ENCODE data around the gene USP49. TPM values are rescaled to one million over a fixed set of nuclear protein-coding genes. Genes with fewer than 3 reads are reported as not detected.

USP49 gene
- total and polyA plus RNA-seq, 10 of the 15 experiments (the other 5 are each of a cell fraction or from before 2014, with no cell fraction given), result 1.0 to 7.7 (median 4.3) TPM

DNA sequence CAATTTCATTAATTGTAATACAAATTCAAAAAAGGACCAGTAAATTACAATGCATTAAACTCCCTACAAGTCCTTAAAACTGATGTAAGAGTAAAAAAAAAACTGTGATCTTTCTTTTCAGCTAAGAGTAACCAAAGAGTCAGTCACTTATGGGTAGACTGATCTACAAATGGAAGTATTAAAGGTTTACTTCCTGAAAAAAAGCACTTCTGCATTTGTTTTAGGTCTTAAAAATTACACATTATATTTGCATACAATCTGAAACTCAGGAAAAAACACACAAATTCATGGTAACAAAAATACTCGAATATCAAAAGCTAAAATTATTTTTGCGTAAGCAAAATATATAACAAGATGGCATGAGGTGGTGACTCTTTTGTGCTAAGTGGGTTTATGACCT is 23.5 kb downstream of the USP49 start:
- no TSS peak for BruUV-seq (replicated peaks)
- H3K9ac ChIP-seq (ENCODE audit: control insufficient read depth, insufficient read depth, low read length), result no peak overlapping the region
- H3K4me1 ChIP-seq (ENCODE audit: control insufficient read depth, insufficient read depth, low read length), result no peaks in the 10 kb centered on the region
- H4K20me1 ChIP-seq (ENCODE audit: control insufficient read depth, insufficient read depth), result no peaks in the 10 kb centered on the region
- WGBS (ENCODE audit: insufficient coverage, insufficient replicate concordance, low lambda C conversion rate, missing lambda C conversion rate), result 20% methylated on average over 2 of the region's 2 CpGs
- TF ChIP-seq ZZZ3 (IDR thresholded peaks at IDR 0.05; ENCODE audit: control insufficient read depth, insufficient read length, low read depth) (no peak), TARDBP (IDR thresholded peaks at IDR 0.05; ENCODE audit: borderline replicate concordance) (no peak), JUND (IDR thresholded peaks at IDR 0.05; ENCODE audit: low read depth, low read length) (no peak), NBN (IDR thresholded peaks at IDR 0.05) (no peak), ASH2L (IDR thresholded peaks at IDR 0.05; ENCODE audit: borderline replicate concordance, low read depth) (no peak), ZNF687 (IDR thresholded peaks at IDR 0.05) (no peak), HDGF (IDR thresholded peaks at IDR 0.05) (no peak), ETV6 (conservative IDR thresholded peaks at IDR 0.05 in 1 of 2, IDR thresholded peaks at IDR 0.05 in 1 of 2; ENCODE audit: borderline replicate concordance in 1 of 2, low read depth in 1 of 2) (no peak), ZNF217 (IDR thresholded peaks at IDR 0.05) (no peak), ZNF274 (IDR thresholded peaks at IDR 0.05; ENCODE audit: insufficient read depth, insufficient read length) (no peak), RB1 (IDR thresholded peaks at IDR 0.05; ENCODE audit: borderline replicate concordance) (no peak), CHD2 (IDR thresholded peaks at IDR 0.05; ENCODE audit: borderline replicate concordance, low read depth, low read length) (no peak), PBX3 (IDR thresholded peaks at IDR 0.05; ENCODE audit: insufficient replicate concordance, low read depth, low read length) (no peak), SMC3 (IDR thresholded peaks at IDR 0.05; ENCODE audit: borderline replicate concordance, low read length) (no peak), FOS (IDR thresholded peaks at IDR 0.05; ENCODE audit: borderline replicate concordance, extremely low read depth, insufficient read length) (no peak), NR2F1 (conservative IDR thresholded peaks at IDR 0.05) (no peak)
- TF ChIP-seq, protein P1, sequence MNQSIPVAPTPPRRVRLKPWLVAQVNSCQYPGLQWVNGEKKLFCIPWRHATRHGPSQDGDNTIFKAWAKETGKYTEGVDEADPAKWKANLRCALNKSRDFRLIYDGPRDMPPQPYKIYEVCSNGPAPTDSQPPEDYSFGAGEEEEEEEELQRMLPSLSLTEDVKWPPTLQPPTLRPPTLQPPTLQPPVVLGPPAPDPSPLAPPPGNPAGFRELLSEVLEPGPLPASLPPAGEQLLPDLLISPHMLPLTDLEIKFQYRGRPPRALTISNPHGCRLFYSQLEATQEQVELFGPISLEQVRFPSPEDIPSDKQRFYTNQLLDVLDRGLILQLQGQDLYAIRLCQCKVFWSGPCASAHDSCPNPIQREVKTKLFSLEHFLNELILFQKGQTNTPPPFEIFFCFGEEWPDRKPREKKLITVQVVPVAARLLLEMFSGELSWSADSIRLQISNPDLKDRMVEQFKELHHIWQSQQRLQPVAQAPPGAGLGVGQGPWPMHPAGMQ (IDR thresholded peaks at IDR 0.05; ENCODE audit: borderline replicate concordance), result no peak
- TF ChIP-seq, protein P2, sequence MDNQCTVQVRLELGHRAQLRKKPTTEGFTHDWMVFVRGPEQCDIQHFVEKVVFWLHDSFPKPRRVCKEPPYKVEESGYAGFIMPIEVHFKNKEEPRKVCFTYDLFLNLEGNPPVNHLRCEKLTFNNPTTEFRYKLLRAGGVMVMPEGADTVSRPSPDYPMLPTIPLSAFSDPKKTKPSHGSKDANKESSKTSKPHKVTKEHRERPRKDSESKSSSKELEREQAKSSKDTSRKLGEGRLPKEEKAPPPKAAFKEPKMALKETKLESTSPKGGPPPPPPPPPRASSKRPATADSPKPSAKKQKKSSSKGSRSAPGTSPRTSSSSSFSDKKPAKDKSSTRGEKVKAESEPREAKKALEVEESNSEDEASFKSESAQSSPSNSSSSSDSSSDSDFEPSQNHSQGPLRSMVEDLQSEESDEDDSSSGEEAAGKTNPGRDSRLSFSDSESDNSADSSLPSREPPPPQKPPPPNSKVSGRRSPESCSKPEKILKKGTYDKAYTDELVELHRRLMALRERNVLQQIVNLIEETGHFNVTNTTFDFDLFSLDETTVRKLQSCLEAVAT (IDR thresholded peaks at IDR 0.05), result no peak
- no peak overlapping the region for H3K4me2 ChIP-seq (ENCODE audit: control insufficient read depth, insufficient read depth)
- H3K9me3 ChIP-seq (replicated peaks; ENCODE audit: control insufficient read depth, insufficient read depth, low read length), result no peaks in the 10 kb centered on the region
- no peak for DNase-seq (ENCODE audit: low read depth, low spot score)
- no peak overlapping the region for H3K4me3 ChIP-seq
- H3K36me3 ChIP-seq (ENCODE audit: control insufficient read depth in 2 of 2, insufficient read depth in 2 of 2, low read length in 1 of 2), result no peaks in the 10 kb centered on the region
- no peaks in the 10 kb centered on the region for H3K27me3 ChIP-seq (replicated peaks in 1 of 2; ENCODE audit: control insufficient read depth in 2 of 2, insufficient read depth in 2 of 2, low read length in 1 of 2)
- in situ Hi-C loops (cut with MboI) (no loop called here), intact Hi-C loops (cut with micrococcal nuclease; ENCODE audit: unreplicated experiment) (no loop called here)
- CTCF ChIA-PET, result interaction anchor here (0.7 kb wide), 1 partner anchor 57 kb away, joined by 3 read pairs; no protein-coding TSS in a partner anchor
- no peak for FAIRE-seq
- SMC1A ChIA-PET (ENCODE audit: uncharacterized antibody, unreplicated experiment), result interaction anchor here (0.9 kb wide), 1 partner anchor 24 kb away, joined by 3 read pairs; no protein-coding TSS in a partner anchor
- RAD21 ChIA-PET (ENCODE audit: unreplicated experiment), result interaction anchor here (1.1 kb wide), 1 partner anchor 233 kb away, joined by 3 read pairs; no protein-coding TSS in a partner anchor
- H3K79me2 ChIP-seq (ENCODE audit: control insufficient read depth, insufficient read depth, low read length), result no peaks in the 10 kb centered on the region
- no peak for ATAC-seq
- no peak overlapping the region for H3K27ac ChIP-seq (ENCODE audit: control insufficient read depth, insufficient read depth)
- POLR2A ChIA-PET, result interaction anchor here (0.6 to 0.7 kb wide), 2 partner anchors 16 to 297 kb away, joined by 3 read pairs; no protein-coding TSS in a partner anchor
- no peak overlapping the region for H2AFZ ChIP-seq (ENCODE audit: control insufficient read depth, low read depth, low read length)

All from GM12878 (cell line).